Measurements from ENCODE around the gene RAPGEF4.

Gene RAPGEF4

DNA sequence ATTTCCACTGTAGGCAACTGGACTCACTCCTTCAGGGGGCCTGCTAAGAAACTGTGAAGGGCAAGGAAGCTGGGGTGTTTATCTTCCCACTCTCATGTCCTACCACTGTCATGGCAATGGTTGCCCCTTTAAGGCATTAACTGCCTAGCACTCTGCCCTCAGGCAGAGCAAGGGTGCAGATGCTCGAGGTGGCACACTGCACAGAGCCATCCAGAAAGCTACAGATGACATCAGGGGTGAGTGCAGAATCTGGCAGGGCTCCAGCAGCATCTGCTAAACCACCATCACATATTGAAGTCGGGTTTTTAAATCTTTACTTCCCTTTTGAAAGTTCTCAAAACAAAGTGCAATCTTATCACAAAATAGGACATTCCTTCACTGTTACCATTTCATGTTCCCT lies 75.4 kb downstream of the RAPGEF4 start:
- TF ChIP-seq, protein P1, sequence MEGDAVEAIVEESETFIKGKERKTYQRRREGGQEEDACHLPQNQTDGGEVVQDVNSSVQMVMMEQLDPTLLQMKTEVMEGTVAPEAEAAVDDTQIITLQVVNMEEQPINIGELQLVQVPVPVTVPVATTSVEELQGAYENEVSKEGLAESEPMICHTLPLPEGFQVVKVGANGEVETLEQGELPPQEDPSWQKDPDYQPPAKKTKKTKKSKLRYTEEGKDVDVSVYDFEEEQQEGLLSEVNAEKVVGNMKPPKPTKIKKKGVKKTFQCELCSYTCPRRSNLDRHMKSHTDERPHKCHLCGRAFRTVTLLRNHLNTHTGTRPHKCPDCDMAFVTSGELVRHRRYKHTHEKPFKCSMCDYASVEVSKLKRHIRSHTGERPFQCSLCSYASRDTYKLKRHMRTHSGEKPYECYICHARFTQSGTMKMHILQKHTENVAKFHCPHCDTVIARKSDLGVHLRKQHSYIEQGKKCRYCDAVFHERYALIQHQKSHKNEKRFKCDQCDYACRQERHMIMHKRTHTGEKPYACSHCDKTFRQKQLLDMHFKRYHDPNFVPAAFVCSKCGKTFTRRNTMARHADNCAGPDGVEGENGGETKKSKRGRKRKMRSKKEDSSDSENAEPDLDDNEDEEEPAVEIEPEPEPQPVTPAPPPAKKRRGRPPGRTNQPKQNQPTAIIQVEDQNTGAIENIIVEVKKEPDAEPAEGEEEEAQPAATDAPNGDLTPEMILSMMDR (IDR thresholded peaks at IDR 0.05; ENCODE audit: low read depth, low read length, poor library complexity, severe bottlenecking) = no peak
- TF ChIP-seq EZH2phosphoT487 (IDR thresholded peaks at IDR 0.05; ENCODE audit: borderline replicate concordance, low read length) = no peak
- H3K27ac ChIP-seq (ENCODE audit: low read depth, low read length) = no peak overlapping the region
- H3F3A ChIP-seq (ENCODE audit: control insufficient read depth, insufficient read depth) = no peaks in the 10 kb centered on the region
- H3K4me1 ChIP-seq (ENCODE audit: control insufficient read depth, low read length) = no peaks in the 10 kb centered on the region
- H3K4me2 ChIP-seq (ENCODE audit: low read length) = no peak overlapping the region
- no peaks in the 10 kb centered on the region for H3K79me2 ChIP-seq (ENCODE audit: control insufficient read depth, low read length)
- no peaks in the 10 kb centered on the region for H3K9me3 ChIP-seq (ENCODE audit: control insufficient read depth, insufficient read depth, low read length)
- no peaks in the 10 kb centered on the region for H4K20me1 ChIP-seq (ENCODE audit: control insufficient read depth, insufficient read depth, low read depth, low read length)
- H3K9me2 ChIP-seq (replicated peaks; ENCODE audit: control insufficient read depth, low read length) = no peaks in the 10 kb centered on the region
- H3K36me3 ChIP-seq (ENCODE audit: control insufficient read depth, low read length) = no peaks in the 10 kb centered on the region
- H3K27me3 ChIP-seq (ENCODE audit: control insufficient read depth, low read length) = peaks cover 8% of the 10 kb centered on the region; the same call in 1 of the 2 replicates
- no peak overlapping the region for H3K4me3 ChIP-seq (ENCODE audit: low read length)

DNA sequence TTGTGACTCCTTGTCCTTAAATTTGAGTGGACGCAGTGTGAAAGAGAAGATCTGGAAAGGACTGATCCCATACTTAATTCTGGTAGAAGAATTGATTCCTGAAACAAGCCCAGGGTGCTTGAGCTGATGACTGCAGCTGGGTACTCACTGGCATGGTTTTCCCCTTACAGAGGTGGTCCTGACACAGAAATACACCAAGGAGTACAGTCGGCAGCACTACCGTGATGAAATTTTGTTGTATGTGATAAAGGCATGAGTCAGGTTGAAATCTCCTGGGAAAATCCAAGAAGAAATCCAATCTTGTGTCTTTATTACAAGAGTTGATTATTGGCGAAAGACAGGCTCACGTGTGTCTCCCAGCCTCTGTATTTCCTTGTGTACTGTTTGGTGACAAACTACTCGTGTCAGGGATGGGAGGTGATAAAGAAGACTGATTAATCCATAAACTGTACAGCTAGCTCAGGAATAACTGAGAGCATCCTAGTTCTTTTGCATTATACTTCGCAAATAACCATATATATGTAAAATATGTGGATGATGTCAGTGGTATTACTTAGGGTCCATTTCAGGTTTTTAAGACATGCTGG lies 76.6 kb downstream of the RAPGEF4 start:
- H3K79me2 ChIP-seq (ENCODE audit: control insufficient read depth, low read length) = no peaks in the 10 kb centered on the region
- H3K27me3 ChIP-seq (ENCODE audit: control insufficient read depth, low read length) = peaks cover 9% of the 10 kb centered on the region; the same call in 1 of the 2 replicates
- no peaks in the 10 kb centered on the region for H4K20me1 ChIP-seq (ENCODE audit: control insufficient read depth, insufficient read depth, low read depth, low read length)
- H3K9me3 ChIP-seq (ENCODE audit: control insufficient read depth, insufficient read depth, low read length) = no peaks in the 10 kb centered on the region
- H3K36me3 ChIP-seq (ENCODE audit: control insufficient read depth, low read length) = no peaks in the 10 kb centered on the region
- H3F3A ChIP-seq (ENCODE audit: control insufficient read depth, insufficient read depth) = no peaks in the 10 kb centered on the region
- no peaks in the 10 kb centered on the region for H3K4me1 ChIP-seq (ENCODE audit: control insufficient read depth, low read length)
- no peak overlapping the region for H3K4me3 ChIP-seq (ENCODE audit: low read length)
- no peak overlapping the region for H3K27ac ChIP-seq (ENCODE audit: low read depth, low read length)
- no peaks in the 10 kb centered on the region for H3K9me2 ChIP-seq (replicated peaks; ENCODE audit: control insufficient read depth, low read length)
- TF ChIP-seq, protein P1 (IDR thresholded peaks at IDR 0.05; ENCODE audit: low read depth, low read length, poor library complexity, severe bottlenecking) = no peak
- no peak for TF ChIP-seq EZH2phosphoT487 (IDR thresholded peaks at IDR 0.05; ENCODE audit: borderline replicate concordance, low read length)
- H3K4me2 ChIP-seq (ENCODE audit: low read length) = no peak overlapping the region

DNA sequence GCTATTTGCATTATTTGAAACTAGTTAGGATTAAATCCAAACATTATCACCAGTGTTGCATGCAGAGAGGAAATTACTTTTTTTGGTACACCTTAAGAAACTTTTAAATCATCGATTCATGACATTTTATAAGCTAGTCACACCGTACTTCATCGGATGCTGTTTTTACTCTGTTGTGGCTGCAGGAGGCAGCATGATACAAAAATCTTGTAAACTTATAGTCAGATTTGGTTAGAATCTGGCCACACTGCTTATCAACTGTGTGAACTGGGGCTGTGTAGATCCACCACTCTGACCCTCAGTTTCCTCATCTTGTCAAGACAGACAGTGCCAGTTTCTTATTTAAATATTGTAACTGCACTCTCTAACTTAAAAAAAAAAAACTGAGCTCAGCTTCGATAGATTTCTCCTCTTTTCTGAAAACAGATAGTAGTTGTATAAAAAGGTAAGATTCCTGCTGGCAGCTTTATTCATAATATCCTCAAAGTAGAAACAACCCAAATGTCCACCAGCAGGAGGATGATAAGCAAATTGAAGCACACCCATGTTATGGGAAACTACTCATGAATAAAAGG lies 77.8 kb downstream of the RAPGEF4 start:
- Histone ChIP-seq H4K20me1 (ENCODE audit: control insufficient read depth, insufficient read depth, low read depth, low read length) (no peaks in the 10 kb centered on the region), H3K4me1 (ENCODE audit: control insufficient read depth, low read length) (no peaks in the 10 kb centered on the region), H3K36me3 (ENCODE audit: control insufficient read depth, low read length) (no peaks in the 10 kb centered on the region), H3F3A (ENCODE audit: control insufficient read depth, insufficient read depth) (no peaks in the 10 kb centered on the region), H3K27me3 (ENCODE audit: control insufficient read depth, low read length) (peaks cover 8% of the 10 kb centered on the region; the same call in 1 of the 2 replicates), H3K4me2 (ENCODE audit: low read length) (no peak overlapping the region), H3K27ac (ENCODE audit: low read depth, low read length) (no peak overlapping the region), H3K79me2 (ENCODE audit: control insufficient read depth, low read length) (no peaks in the 10 kb centered on the region), H3K9me3 (ENCODE audit: control insufficient read depth, insufficient read depth, low read length) (no peaks in the 10 kb centered on the region), H3K9me2 (replicated peaks; ENCODE audit: control insufficient read depth, low read length) (no peaks in the 10 kb centered on the region), H3K4me3 (ENCODE audit: low read length) (no peak overlapping the region)
- TF ChIP-seq, protein P1 (IDR thresholded peaks at IDR 0.05; ENCODE audit: low read depth, low read length, poor library complexity, severe bottlenecking) = peak; percentile 11
- no peak for TF ChIP-seq EZH2phosphoT487 (IDR thresholded peaks at IDR 0.05; ENCODE audit: borderline replicate concordance, low read length)
